ENCODE measurements around the gene LZTS2.

LZTS2 gene

GRCh38 chr10:100979791-100980272 is 19.8 kb upstream of the LZTS2 start:
- DNase-seq (ENCODE audit: low read depth): no peak

GRCh38 chr10:100980311-100980710 is 19.3 kb upstream of the LZTS2 start:
- no peak for DNase-seq (ENCODE audit: low read depth)

- no peak for DNase-seq (ENCODE audit: low read depth)
These were observed 18.9 kb upstream of the LZTS2 start for GRCh38 chr10:100980711-100981110.

GRCh38 chr10:100981178-100981772 is 18.3 kb upstream of the LZTS2 start:
- DNase-seq (ENCODE audit: low read depth): no peak

GRCh38 chr10:100982916-100983830 is 16.4 kb upstream of the LZTS2 start:
- DNase-seq (ENCODE audit: low read depth): no peak

GRCh38 chr10:100983868-100984671 is 15.5 kb upstream of the LZTS2 start:
- no peak for DNase-seq (ENCODE audit: low read depth)

GRCh38 chr10:100984672-100985177 is 14.9 kb upstream of the LZTS2 start:
- no peak for DNase-seq (ENCODE audit: low read depth)

GRCh38 chr10:100985336-100985735 is 14.3 kb upstream of the LZTS2 start:
- no peak for DNase-seq (ENCODE audit: low read depth)

GRCh38 chr10:100986623-100986951 is 13.0 kb upstream of the LZTS2 start:
- no peak for DNase-seq (ENCODE audit: low read depth)

GRCh38 chr10:100986952-100987684 is 12.5 kb upstream of the LZTS2 start, which contains the start of the genes MRPL43 and TWNK:
TSS of gene MRPL43 (minus strand) at chr10:100987497. CDS start at chr10:100987443, 54 bp downstream.
TSS of gene TWNK (plus strand) at chr10:100987543. CDS start at chr10:100988211, 668 bp downstream.
- peak; percentile 35 for DNase-seq (ENCODE audit: low read depth)

- no peak for DNase-seq (ENCODE audit: low read depth)
These were observed 11.9 kb upstream of the LZTS2 start for GRCh38 chr10:100987685-100988049.

- DNase-seq (ENCODE audit: low read depth): no peak
These were observed 11.4 kb upstream of the LZTS2 start for GRCh38 chr10:100988166-100988565.

GRCh38 chr10:100989088-100989487 is 10.5 kb upstream of the LZTS2 start:
- DNase-seq (ENCODE audit: low read depth): no peak

- DNase-seq (ENCODE audit: low read depth): no peak
These were observed 5.5 kb upstream of the LZTS2 start for GRCh38 chr10:100993986-100994708.

GRCh38 chr10:100995181-100995580 is 4.4 kb upstream of the LZTS2 start:
- no peak for DNase-seq (ENCODE audit: low read depth)

- no peak for DNase-seq (ENCODE audit: low read depth)
These were observed 2.8 kb upstream of the LZTS2 start for GRCh38 chr10:100996678-100997359.

- DNase-seq (ENCODE audit: low read depth): peak; percentile 58
These were observed 2.0 kb upstream of the LZTS2 start for GRCh38 chr10:100997360-100998182.

- peak; percentile 62 for DNase-seq (ENCODE audit: low read depth)
These were observed 1.2 kb upstream of the LZTS2 start for GRCh38 chr10:100998183-100998990.

Data from GM04504 (cell line).